ENCODE results near the gene BHMT.

GRCh38 chr5:79108792-79109191, 2.8 kb upstream of the BHMT start:
- TF ChIP-seq CTCF (conservative IDR thresholded peaks at IDR 0.05; ENCODE audit: low read length) (no peak), EZH2phosphoT487 (IDR thresholded peaks at IDR 0.05; ENCODE audit: borderline replicate concordance, low read depth, low read length) (no peak)
